HFF-Myc (cell line): ENCODE measurements around the gene ALDH1A3.

ENCODE experiments used
- DNase-seq: peaks from one replicate; pipeline ENCODE4 v3.0.0-alpha.2; 2011; ENCODE audit warnings: low read depth; ENCODE audit errors: extremely low read depth
- H3K4me3 ChIP-seq: replicated peaks from 2 replicates; pipeline ENCODE4 v1.5.1; 2011; ENCODE audit warnings: low read depth, mild to moderate bottlenecking, control low read depth, low read length
- TF ChIP-seq, protein P1 (sequence below): IDR thresholded peaks from 2 replicates; pipeline ENCODE4 v1.5.1; 2012; ENCODE audit warnings: mild to moderate bottlenecking, low read depth, low read length, control low read depth; ENCODE audit errors: missing control alignments

Gene ALDH1A3

GRCh38 chr15:100859970-100860828 lies 19.4 kb upstream of the ALDH1A3 start:
- TF ChIP-seq, protein P1, sequence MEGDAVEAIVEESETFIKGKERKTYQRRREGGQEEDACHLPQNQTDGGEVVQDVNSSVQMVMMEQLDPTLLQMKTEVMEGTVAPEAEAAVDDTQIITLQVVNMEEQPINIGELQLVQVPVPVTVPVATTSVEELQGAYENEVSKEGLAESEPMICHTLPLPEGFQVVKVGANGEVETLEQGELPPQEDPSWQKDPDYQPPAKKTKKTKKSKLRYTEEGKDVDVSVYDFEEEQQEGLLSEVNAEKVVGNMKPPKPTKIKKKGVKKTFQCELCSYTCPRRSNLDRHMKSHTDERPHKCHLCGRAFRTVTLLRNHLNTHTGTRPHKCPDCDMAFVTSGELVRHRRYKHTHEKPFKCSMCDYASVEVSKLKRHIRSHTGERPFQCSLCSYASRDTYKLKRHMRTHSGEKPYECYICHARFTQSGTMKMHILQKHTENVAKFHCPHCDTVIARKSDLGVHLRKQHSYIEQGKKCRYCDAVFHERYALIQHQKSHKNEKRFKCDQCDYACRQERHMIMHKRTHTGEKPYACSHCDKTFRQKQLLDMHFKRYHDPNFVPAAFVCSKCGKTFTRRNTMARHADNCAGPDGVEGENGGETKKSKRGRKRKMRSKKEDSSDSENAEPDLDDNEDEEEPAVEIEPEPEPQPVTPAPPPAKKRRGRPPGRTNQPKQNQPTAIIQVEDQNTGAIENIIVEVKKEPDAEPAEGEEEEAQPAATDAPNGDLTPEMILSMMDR, result no peak
- no peak overlapping the region for H3K4me3 ChIP-seq
- no peak for DNase-seq

GRCh38 chr15:100860829-100861510 lies 18.7 kb upstream of the ALDH1A3 start:
- TF ChIP-seq, protein P1, result no peak
- H3K4me3 ChIP-seq, result no peak overlapping the region
- DNase-seq, result no peak

GRCh38 chr15:100861511-100861991 lies 18.1 kb upstream of the ALDH1A3 start:
- TF ChIP-seq, protein P1, result no peak
- no peak overlapping the region for H3K4me3 ChIP-seq
- DNase-seq, result no peak

DNA sequence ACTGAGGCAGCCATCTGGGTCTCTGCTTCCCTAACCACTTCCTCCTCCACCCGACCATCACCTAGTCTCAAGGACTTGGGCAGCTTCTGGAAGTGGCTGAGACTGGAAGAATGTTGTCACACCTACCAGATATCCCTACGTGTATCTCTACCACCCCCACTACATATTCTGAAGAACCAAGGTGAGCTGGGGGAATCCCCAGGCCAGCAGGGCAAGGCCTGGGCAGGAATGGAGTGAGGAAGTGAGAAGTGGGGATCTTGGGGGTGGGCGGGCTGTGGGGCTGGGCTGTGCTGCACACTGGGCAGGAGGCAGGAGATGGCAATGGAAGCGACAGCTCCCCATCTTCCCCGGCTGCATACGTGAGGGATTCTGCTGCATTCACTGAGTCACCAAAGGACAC lies 17.5 kb upstream of the ALDH1A3 start:
- no peak for DNase-seq
- H3K4me3 ChIP-seq, result no peak overlapping the region
- TF ChIP-seq, protein P1, result no peak

DNA sequence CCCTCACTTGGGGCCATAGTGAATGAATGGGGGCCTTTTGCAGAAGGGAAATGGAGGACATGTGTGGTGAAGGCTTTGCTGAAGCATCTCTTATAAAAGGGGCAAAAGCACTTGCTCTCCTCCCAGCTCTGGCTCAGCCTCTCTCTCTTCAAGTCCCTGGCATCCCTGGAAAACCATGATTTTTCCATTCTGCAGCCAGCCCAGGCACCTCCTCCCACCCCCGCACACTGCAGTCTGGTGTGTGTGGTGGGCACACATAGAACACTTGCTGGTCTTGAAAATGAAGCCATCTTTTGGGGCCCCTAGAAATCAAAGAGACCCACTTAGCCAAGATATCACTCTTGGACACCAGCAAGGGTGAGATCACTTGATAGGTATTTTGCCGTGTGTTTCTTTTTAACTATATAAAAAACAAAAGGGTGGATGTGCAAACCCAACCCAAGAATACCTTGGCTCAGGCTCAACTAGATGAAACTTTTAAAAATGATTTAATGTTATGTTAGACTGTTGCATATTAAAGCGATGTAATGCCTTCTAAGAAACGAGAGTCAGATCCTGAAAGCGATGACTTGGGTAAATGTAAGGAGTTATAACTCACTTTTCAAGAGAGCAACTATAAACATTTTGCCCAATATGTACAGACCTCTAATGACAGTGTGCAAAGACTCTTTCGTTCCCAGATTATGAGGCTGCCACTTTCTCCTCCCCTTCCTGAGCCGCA lies 16.4 kb upstream of the ALDH1A3 start:
- H3K4me3 ChIP-seq, result no peak overlapping the region
- TF ChIP-seq, protein P1, result no peak
- DNase-seq, result no peak

GRCh38 chr15:100863796-100864267 lies 15.8 kb upstream of the ALDH1A3 start:
- no peak for DNase-seq

More at GRCh38 chr15:100863796-100864267, 15.8 kb upstream of the ALDH1A3 start:
- no peak overlapping the region for H3K4me3 ChIP-seq
- TF ChIP-seq, protein P1, result no peak
